Vagina (tissue), 2 donors: Measurements from ENCODE around the gene C12orf76. TPM values are rescaled to one million over a fixed set of nuclear protein-coding genes. Genes with fewer than 3 reads are reported as not detected.
"Not testable (repeated sequence)": the region's sequence is repeated elsewhere in the genome, so short reads cannot be mapped to it uniquely, and the experiment has no call there.

ENCODE experiments used
- DNase-seq, 2 donors: peaks; one replicate each; pipeline ENCODE4 v3.0.0-alpha.2; 2017; ENCODE audit errors: extremely low spot score in 2 of 2
- H3K27ac ChIP-seq: fragments of 200-600 bp; sonication (generic); one replicate; pipeline ENCODE4 v1.5.1; 2019
- H3K27me3 ChIP-seq: fragments of 200-600 bp; sonication (generic); one replicate; pipeline ENCODE4 v1.5.1; 2019
- H3K36me3 ChIP-seq, 2 donors: fragments of 200-600 bp; sonication (generic); one replicate each; pipeline ENCODE4 v1.5.1; 2017 to 2019
- H3K4me1 ChIP-seq: fragments of 200-600 bp; sonication (generic); one replicate; pipeline ENCODE4 v1.5.1; 2019
- H3K4me3 ChIP-seq, 2 donors: fragments of 200-600 bp; sonication (generic); 1 replicate in 1 of 2; 2 replicates in 1 of 2; pipeline ENCODE4 v1.5.1; 2016 to 2019
- H3K9me3 ChIP-seq: fragments of 200-600 bp; sonication (generic); one replicate; pipeline ENCODE4 v1.5.1; 2019
- POLR2A ChIP-seq, 2 donors: fragments of 450-650 bp; IDR thresholded peaks; one replicate each; pipeline ENCODE4 v1.6.1; 2017; ENCODE audit warnings: antibody characterized with exemption in 2 of 2, mild to moderate bottlenecking in 2 of 2, moderate library complexity in 2 of 2
- POLR2AphosphoS5 ChIP-seq, 2 donors: sonication (generic); formaldehyde crosslinking; IDR thresholded peaks; one replicate each; pipeline ENCODE4 v1.9.0; 2017; ENCODE audit warnings: antibody characterized with exemption in 2 of 2, mild to moderate bottlenecking in 2 of 2, low read depth in 1 of 2; ENCODE audit not compliant: insufficient read depth in 1 of 2
- intact Hi-C: fragments of 100-400 bp; cut with DNase I; formaldehyde crosslinking; loops from one replicate; pipeline ENCODE4 v1.15.1; 2023
- total RNA-seq: library from RNA; depleted of rRNA; stranded (reverse); fragments of >200 nt; gene quantifications from one replicate; pipeline ENCODE4 v1.2.3, GENCODE V29; 2016
- TF ChIP-seq, protein P1 (sequence below), 3 experiments: fragments of 450-650 bp in 2 of 3; fragments of 200-600 bp in 1 of 3; sonication (generic) in 1 of 3; IDR thresholded peaks; one replicate each; pipeline ENCODE4 v1.5.1; 2017 to 2019; ENCODE audit warnings: antibody characterized with exemption in 3 of 3, mild to moderate bottlenecking in 2 of 3, moderate library complexity in 2 of 3

C12orf76 gene
- total RNA-seq, 1 donor from 2014 or later: 7.6 TPM

DNA sequence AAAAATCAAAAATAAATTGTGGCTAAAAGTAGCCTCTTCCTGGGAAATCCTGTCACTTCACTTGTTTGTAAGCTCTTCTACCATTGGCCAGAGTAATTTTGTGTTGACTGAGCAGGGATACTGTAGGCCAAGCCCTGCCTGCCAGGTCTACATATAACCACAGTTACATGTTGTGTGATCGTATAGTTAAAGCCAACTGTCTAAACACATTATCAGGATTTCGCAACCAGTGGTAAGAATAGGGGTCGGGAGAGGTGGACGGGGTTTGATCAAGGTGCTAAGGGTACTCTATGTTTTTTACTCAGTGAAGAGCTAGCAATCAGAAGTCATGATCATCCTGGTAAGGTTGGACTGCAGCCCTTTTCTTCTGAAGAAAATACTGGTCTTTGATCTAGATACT, 35.7 kb downstream of the C12orf76 start:
- Histone ChIP-seq H3K4me1 (no peaks in the 10 kb centered on the region), H3K36me3 (peaks cover 0 to 32% of the 10 kb centered on the region in 2 donors), H3K4me3 (no peak overlapping the region), H3K27me3 (no peaks in the 10 kb centered on the region), H3K27ac (no peak overlapping the region), H3K9me3 (no peaks in the 10 kb centered on the region)
- intact Hi-C loops: no loop called here
- TF ChIP-seq, protein P1, sequence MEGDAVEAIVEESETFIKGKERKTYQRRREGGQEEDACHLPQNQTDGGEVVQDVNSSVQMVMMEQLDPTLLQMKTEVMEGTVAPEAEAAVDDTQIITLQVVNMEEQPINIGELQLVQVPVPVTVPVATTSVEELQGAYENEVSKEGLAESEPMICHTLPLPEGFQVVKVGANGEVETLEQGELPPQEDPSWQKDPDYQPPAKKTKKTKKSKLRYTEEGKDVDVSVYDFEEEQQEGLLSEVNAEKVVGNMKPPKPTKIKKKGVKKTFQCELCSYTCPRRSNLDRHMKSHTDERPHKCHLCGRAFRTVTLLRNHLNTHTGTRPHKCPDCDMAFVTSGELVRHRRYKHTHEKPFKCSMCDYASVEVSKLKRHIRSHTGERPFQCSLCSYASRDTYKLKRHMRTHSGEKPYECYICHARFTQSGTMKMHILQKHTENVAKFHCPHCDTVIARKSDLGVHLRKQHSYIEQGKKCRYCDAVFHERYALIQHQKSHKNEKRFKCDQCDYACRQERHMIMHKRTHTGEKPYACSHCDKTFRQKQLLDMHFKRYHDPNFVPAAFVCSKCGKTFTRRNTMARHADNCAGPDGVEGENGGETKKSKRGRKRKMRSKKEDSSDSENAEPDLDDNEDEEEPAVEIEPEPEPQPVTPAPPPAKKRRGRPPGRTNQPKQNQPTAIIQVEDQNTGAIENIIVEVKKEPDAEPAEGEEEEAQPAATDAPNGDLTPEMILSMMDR (IDR thresholded peaks at IDR 0.05): no peak
- DNase-seq: no peak

GRCh38 chr12:110012137-110012536, 36.2 kb downstream of the C12orf76 start:
- Histone ChIP-seq H3K27ac (no peak overlapping the region), H3K27me3 (no peaks in the 10 kb centered on the region), H3K4me3 (no peak overlapping the region), H3K4me1 (no peaks in the 10 kb centered on the region), H3K36me3 (peaks cover 0 to 29% of the 10 kb centered on the region in 2 donors), H3K9me3 (no peaks in the 10 kb centered on the region)
- DNase-seq: no peak
- intact Hi-C loops: no loop called here
- no peak for TF ChIP-seq POLR2AphosphoS5 (IDR thresholded peaks at IDR 0.05; ENCODE audit: insufficient read depth in 1 of 2, low read depth in 1 of 2)
- TF ChIP-seq, protein P1 (IDR thresholded peaks at IDR 0.05): no peak
- TF ChIP-seq POLR2A (IDR thresholded peaks at IDR 0.05): no peak

GRCh38 chr12:110010853-110011723, 37.2 kb downstream of the C12orf76 start:
- no peak for DNase-seq
- Histone ChIP-seq H3K27ac (no peak overlapping the region), H3K4me1 (no peaks in the 10 kb centered on the region), H3K4me3 (no peak overlapping the region), H3K27me3 (no peaks in the 10 kb centered on the region), H3K9me3 (no peaks in the 10 kb centered on the region), H3K36me3 (peaks cover 0 to 29% of the 10 kb centered on the region in 2 donors)
- TF ChIP-seq POLR2AphosphoS5 (IDR thresholded peaks at IDR 0.05; ENCODE audit: insufficient read depth in 1 of 2, low read depth in 1 of 2) (no peak), POLR2A (IDR thresholded peaks at IDR 0.05) (no peak)
- TF ChIP-seq, protein P1 (IDR thresholded peaks at IDR 0.05): no peak
- intact Hi-C loops: no loop called here

DNA sequence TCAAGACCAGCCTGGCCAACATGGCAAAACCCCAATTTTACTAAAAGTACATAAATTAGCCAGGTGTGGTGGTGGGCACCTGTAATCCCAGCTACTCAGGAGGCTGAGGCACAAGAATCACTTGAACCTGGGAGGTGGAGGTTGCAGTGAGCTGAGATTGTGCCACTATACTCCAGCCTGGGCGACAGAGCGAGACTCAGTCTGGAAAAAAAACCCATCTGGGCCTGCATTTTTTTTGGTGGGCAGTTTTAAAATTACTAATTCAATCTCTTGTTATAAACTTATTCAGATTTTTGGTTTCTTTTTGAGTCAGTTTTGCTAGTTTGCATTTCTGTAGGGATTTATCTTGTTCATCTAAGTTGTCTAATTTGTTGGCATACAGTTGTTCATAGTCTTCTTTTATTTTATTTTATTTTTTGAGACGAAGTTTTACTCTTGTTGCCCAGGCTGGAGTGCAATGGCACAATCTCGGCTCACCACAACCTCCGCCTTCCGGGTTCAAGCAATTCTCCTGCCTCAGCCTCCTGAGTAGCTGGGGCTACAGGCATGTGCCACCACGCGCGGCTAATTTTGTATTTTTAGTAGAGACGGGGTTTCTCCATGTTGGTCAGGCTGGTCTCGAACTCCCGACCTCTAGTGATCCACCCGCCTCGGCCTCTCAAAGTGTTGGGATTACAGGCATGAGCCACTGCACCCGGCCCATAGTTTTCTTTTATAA, 39.5 kb downstream of the C12orf76 start:
- not testable (repeated sequence) for H3K4me1 ChIP-seq

GRCh38 chr12:110007881-110008280, 40.4 kb downstream of the C12orf76 start:
- Histone ChIP-seq H3K36me3 (peaks cover 0 to 9% of the 10 kb centered on the region in 2 donors), H3K27me3 (no peaks in the 10 kb centered on the region), H3K4me3 (no peak overlapping the region), H3K27ac (no peak overlapping the region), H3K4me1 (peaks cover 4% of the 10 kb centered on the region), H3K9me3 (no peaks in the 10 kb centered on the region)
- no peak for DNase-seq
- intact Hi-C loops: no loop called here
- no peak for TF ChIP-seq POLR2A (IDR thresholded peaks at IDR 0.05)
- no peak for TF ChIP-seq POLR2AphosphoS5 (IDR thresholded peaks at IDR 0.05; ENCODE audit: insufficient read depth in 1 of 2, low read depth in 1 of 2)
- TF ChIP-seq, protein P1 (IDR thresholded peaks at IDR 0.05): no peak

More for the DNA sequence above, 39.5 kb downstream of the C12orf76 start:
- DNase-seq, H3K27ac ChIP-seq, H3K9me3 ChIP-seq, H3K4me3 ChIP-seq, intact Hi-C loops, H3K27me3 ChIP-seq: not testable (repeated sequence)
- peaks cover 0 to 17% of the 10 kb centered on the region in 2 donors for H3K36me3 ChIP-seq
